ENCODE results near the gene GALNT13.

The GALNT13 gene

DNA sequence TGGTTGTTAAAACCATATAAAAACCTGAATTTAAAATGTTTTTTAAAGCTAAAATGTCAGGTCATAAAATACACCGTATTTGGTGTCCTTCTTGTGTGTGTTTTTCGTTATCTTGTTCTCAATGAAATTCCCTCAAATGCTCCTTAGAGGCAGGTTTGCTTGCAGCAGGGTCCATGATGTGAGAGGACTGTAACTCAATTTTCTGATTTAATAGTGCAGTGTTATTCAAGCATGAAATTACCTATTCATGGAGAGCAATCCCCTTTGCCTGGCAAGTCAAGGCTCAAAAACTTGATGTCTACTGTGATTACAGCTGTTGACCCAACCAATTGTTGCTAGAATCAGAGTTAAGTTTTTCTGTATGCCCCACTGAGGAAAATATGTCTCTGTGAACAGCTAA lies 318.2 kb downstream of the GALNT13 start:
- TF ChIP-seq, protein P1, sequence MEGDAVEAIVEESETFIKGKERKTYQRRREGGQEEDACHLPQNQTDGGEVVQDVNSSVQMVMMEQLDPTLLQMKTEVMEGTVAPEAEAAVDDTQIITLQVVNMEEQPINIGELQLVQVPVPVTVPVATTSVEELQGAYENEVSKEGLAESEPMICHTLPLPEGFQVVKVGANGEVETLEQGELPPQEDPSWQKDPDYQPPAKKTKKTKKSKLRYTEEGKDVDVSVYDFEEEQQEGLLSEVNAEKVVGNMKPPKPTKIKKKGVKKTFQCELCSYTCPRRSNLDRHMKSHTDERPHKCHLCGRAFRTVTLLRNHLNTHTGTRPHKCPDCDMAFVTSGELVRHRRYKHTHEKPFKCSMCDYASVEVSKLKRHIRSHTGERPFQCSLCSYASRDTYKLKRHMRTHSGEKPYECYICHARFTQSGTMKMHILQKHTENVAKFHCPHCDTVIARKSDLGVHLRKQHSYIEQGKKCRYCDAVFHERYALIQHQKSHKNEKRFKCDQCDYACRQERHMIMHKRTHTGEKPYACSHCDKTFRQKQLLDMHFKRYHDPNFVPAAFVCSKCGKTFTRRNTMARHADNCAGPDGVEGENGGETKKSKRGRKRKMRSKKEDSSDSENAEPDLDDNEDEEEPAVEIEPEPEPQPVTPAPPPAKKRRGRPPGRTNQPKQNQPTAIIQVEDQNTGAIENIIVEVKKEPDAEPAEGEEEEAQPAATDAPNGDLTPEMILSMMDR (conservative IDR thresholded peaks at IDR 0.05; ENCODE audit: low read depth, low read length), result no peak
- Histone ChIP-seq H3K27ac (no peak overlapping the region), H3K79me2 (ENCODE audit: insufficient read depth, low read depth) (no peaks in the 10 kb centered on the region), H4K20me1 (ENCODE audit: insufficient read depth) (no peaks in the 10 kb centered on the region), H2AFZ (ENCODE audit: low read depth) (no peak overlapping the region), H3K4me3 (IDR thresholded peaks at IDR 0.05; ENCODE audit: insufficient read depth, low read depth, low read length) (no peak overlapping the region), H3K4me1 (ENCODE audit: low read depth, poor library complexity, severe bottlenecking) (no peaks in the 10 kb centered on the region), H3K9ac (no peak overlapping the region), H3K4me2 (no peak overlapping the region), H3K27me3 (ENCODE audit: insufficient read depth, low read depth) (no peaks in the 10 kb centered on the region), H3K36me3 (ENCODE audit: insufficient read depth) (0 out of 2 replicates have a peak, but pooled peaks cover 2% of the 10 kb centered on the region)

DNA sequence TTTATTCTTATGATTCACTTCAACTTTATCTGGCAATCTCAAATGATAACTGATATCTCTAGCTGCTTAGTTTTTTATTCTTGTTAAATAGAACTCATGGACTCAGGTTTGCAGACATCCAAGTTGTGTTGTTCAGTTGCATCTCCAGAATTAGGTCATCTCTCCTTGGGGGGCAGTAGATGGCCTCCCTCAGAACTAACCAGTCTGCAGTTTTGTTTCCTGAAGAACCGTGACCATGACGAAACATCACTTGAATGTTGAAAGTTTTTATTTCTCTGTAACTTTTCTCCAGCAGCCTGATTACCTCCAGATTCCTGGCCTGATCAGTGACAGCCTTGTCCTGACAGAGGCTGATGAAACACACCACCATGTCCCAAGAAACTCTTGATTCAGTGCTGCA lies 321.5 kb downstream of the GALNT13 start:
- no peak overlapping the region for H3K4me3 ChIP-seq (IDR thresholded peaks at IDR 0.05; ENCODE audit: insufficient read depth, low read depth, low read length)
- no peak overlapping the region for H3K4me2 ChIP-seq
- no peak overlapping the region for H2AFZ ChIP-seq (ENCODE audit: low read depth)
- H3K27ac ChIP-seq, result no peak overlapping the region
- no peaks in the 10 kb centered on the region for H3K27me3 ChIP-seq (ENCODE audit: insufficient read depth, low read depth)
- H3K4me1 ChIP-seq (ENCODE audit: low read depth, poor library complexity, severe bottlenecking), result no peaks in the 10 kb centered on the region
- TF ChIP-seq, protein P1 (conservative IDR thresholded peaks at IDR 0.05; ENCODE audit: low read depth, low read length), result no peak
- H3K36me3 ChIP-seq (ENCODE audit: insufficient read depth), result no peaks in the 10 kb centered on the region
- no peaks in the 10 kb centered on the region for H4K20me1 ChIP-seq (ENCODE audit: insufficient read depth)
- no peak overlapping the region for H3K9ac ChIP-seq
- no peaks in the 10 kb centered on the region for H3K79me2 ChIP-seq (ENCODE audit: insufficient read depth, low read depth)

DNA sequence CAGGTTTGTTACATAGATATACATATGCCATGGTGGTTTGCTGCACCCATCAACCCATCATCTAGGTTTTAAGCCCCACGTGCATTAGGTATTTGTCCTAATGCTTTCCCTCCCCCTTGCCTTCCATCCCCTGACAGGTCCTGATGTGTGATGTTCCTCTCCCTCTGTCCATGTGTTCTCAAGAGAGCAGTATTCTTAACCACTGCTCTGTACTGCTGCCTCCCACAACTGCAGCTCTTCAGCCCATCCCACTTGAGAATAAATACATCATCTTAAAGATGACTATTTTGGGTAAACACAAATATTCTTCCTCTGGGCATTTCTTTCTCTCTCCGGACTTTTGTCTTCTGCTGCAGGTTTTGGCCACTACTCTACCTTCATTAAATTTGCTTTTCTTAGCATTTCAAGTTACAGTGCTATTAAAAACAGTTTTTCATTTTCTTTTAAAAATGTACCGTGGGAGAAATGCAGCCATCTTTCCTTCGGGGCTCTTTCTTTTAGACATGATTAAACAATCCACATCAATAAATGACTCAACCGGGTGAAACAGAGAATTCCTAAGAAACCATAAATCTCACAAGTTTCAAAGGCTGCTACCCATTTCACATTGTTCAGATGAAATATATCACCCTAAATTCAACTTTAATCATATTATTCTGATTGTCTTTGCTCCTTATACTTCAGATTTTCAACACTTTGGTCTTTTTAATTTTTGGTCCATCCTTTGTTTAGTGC lies 323.4 kb downstream of the GALNT13 start:
- no peaks in the 10 kb centered on the region for H3K79me2 ChIP-seq (ENCODE audit: insufficient read depth, low read depth)
- TF ChIP-seq, protein P1 (conservative IDR thresholded peaks at IDR 0.05; ENCODE audit: low read depth, low read length), result no peak
- H3K4me3 ChIP-seq (IDR thresholded peaks at IDR 0.05; ENCODE audit: insufficient read depth, low read depth, low read length), result no peak overlapping the region
- H3K36me3 ChIP-seq (ENCODE audit: insufficient read depth), result no peaks in the 10 kb centered on the region
- no peaks in the 10 kb centered on the region for H3K27me3 ChIP-seq (ENCODE audit: insufficient read depth, low read depth)
- no peaks in the 10 kb centered on the region for H3K4me1 ChIP-seq (ENCODE audit: low read depth, poor library complexity, severe bottlenecking)
- H2AFZ ChIP-seq (ENCODE audit: low read depth), result no peak overlapping the region
- H4K20me1 ChIP-seq (ENCODE audit: insufficient read depth), result no peaks in the 10 kb centered on the region
- no peak overlapping the region for H3K9ac ChIP-seq
- H3K27ac ChIP-seq, result no peak overlapping the region
- H3K4me2 ChIP-seq, result no peak overlapping the region

DNA sequence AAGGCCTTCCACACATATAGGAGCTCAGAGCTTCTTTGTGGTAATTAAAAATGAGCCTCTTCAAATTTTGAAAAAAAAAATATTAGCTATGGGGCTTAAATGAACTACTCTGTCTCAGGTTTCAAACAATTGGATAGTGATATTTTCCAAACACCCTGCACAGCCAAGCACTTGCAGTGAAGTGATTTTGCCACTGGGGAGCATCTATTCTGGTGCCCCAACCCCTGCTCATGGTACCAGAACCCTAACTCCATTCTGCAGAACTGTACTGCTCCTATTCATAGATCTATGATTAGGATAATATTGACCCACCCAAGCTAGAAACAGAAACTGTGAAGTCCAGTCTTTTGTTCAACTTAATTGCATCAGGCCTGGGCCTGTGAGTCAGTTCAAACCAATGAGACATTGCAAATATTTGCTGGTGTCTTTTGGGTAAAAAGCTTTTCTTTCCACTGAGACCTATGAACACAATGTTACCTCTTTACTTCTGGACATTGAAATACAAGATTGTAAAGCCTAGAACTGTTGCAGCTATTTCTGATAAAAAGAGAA lies 324.0 kb downstream of the GALNT13 start:
- TF ChIP-seq, protein P1 (conservative IDR thresholded peaks at IDR 0.05; ENCODE audit: low read depth, low read length), result 0 out of 2 replicates have a peak, but pooled peaks have one; percentile 17
- no peak overlapping the region for H2AFZ ChIP-seq (ENCODE audit: low read depth)
- H3K79me2 ChIP-seq (ENCODE audit: insufficient read depth, low read depth), result no peaks in the 10 kb centered on the region
- H3K27ac ChIP-seq, result no peak overlapping the region
- H3K4me2 ChIP-seq, result no peak overlapping the region
- H4K20me1 ChIP-seq (ENCODE audit: insufficient read depth), result no peaks in the 10 kb centered on the region
- no peaks in the 10 kb centered on the region for H3K4me1 ChIP-seq (ENCODE audit: low read depth, poor library complexity, severe bottlenecking)
- H3K36me3 ChIP-seq (ENCODE audit: insufficient read depth), result no peaks in the 10 kb centered on the region
- H3K9ac ChIP-seq, result no peak overlapping the region
- no peaks in the 10 kb centered on the region for H3K27me3 ChIP-seq (ENCODE audit: insufficient read depth, low read depth)
- H3K4me3 ChIP-seq (IDR thresholded peaks at IDR 0.05; ENCODE audit: insufficient read depth, low read depth, low read length), result no peak overlapping the region
